ENCODE data around the gene MYO1H.
A peak's percentile ranks its signal among the peaks of the same experiment; 100 is the strongest.

The MYO1H gene

DNA sequence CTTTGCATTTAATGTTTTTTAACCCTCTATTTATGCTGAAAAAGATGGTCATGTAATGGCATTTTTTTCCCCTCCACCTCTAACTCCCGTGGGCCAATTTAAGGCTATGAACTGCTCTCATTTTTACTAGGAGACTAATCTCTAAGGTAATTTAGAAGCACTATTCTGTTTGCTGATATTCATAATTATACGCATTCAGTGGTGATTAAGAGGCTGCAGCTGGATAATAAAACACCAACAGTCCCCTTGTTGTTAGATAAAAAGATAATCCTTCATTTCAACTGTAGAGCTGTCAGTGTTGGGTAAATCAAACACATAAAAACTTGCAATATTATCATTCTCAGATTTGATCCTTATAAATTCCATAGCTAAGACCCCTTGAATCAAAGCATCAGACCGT, 8.9 kb downstream of the MYO1H start:
- Histone ChIP-seq H3K27me3 (ENCODE audit: control insufficient read depth, insufficient read depth, low read length) (no peaks in the 10 kb centered on the region), H3K9ac (ENCODE audit: low read length) (no peak overlapping the region), H3K27ac (ENCODE audit: low read depth, low read length) (no peak overlapping the region), H3K4me1 (ENCODE audit: control insufficient read depth, insufficient read depth, low read length) (no peaks in the 10 kb centered on the region), H3K4me3 (ENCODE audit: low read length) (no peak overlapping the region), H3K36me3 (ENCODE audit: control insufficient read depth, insufficient read depth, low read length) (no peaks in the 10 kb centered on the region)

- H3K9ac ChIP-seq (ENCODE audit: low read length), result no peak overlapping the region
- no peaks in the 10 kb centered on the region for H3K27me3 ChIP-seq (ENCODE audit: control insufficient read depth, insufficient read depth, low read length)
- H3K4me1 ChIP-seq (ENCODE audit: control insufficient read depth, insufficient read depth, low read length), result no peaks in the 10 kb centered on the region
- H3K36me3 ChIP-seq (ENCODE audit: control insufficient read depth, insufficient read depth, low read length), result no peaks in the 10 kb centered on the region
- no peak overlapping the region for H3K4me3 ChIP-seq (ENCODE audit: low read length)
- H3K27ac ChIP-seq (ENCODE audit: low read depth, low read length), result no peak overlapping the region
These were observed 9.3 kb downstream of the MYO1H start for GRCh38 chr12:109357032-109357431.

DNA sequence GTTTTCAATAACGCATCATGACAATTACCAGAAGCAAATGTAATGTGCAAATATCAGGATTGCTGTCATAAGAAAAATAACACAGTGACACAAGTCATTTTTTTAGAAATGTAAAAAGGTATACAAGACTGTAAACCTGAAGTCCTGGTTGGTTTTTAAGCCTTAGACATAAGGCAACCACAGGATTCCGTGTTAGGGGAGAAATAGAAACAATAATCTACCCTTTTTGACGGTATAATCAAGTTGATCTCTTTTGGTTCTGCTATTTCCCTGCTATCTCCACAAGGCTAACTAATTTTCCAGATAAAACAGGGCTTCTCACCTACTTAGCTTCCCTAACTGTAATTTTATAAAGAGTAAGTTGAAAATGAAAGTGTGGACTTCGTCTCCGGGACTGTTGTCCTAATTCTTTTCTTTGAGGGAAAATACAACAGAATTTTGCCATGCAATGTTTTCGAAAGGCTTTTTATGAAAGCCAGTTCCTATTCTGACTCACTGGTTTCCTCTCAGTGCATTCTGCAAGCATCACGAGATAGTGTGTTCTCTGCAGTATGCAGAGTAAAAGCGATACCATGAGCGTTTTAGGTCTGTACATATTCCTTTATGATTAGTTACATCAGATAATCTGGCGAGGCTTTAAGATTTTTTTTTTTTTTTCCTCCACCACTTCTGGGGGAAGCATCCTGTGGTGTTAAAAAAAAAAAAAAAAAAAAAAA, 10.6 kb downstream of the MYO1H start:
- H3K27me3 ChIP-seq (ENCODE audit: control insufficient read depth, insufficient read depth, low read length), result no peaks in the 10 kb centered on the region
- no peaks in the 10 kb centered on the region for H3K36me3 ChIP-seq (ENCODE audit: control insufficient read depth, insufficient read depth, low read length)
- no peak overlapping the region for H3K9ac ChIP-seq (ENCODE audit: low read length)
- no peak overlapping the region for H3K4me3 ChIP-seq (ENCODE audit: low read length)
- no peak overlapping the region for H3K27ac ChIP-seq (ENCODE audit: low read depth, low read length)
- no peaks in the 10 kb centered on the region for H3K4me1 ChIP-seq (ENCODE audit: control insufficient read depth, insufficient read depth, low read length)

DNA sequence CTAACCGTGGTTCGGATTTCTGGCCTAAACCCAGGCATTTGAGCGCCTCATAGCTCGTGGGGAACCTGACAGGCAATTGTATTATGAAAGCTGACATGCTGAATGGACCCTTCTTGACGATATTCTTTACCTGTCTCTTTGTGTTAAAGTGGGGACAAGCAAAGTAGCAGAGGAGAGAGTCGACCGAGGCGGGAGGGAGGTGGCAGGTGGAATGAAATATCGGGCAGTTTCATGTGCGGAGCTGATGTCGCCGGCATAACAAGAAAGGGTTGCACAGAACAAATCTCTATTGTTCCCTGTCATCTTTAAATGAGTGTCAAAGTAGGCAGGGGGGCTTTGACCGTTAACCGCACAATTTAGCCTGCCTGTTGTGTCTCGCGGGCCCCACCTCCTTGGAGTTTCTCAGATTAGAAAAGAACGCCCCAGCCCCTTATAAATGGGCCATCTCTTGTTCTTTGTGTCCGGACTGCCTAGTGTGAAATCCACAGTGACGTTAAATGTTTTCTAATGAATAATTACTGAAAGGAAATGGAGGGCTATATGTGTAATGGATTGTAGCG, 11.5 kb downstream of the MYO1H start:
- H3K27ac ChIP-seq (ENCODE audit: low read depth, low read length), result no peak overlapping the region
- H3K36me3 ChIP-seq (ENCODE audit: control insufficient read depth, insufficient read depth, low read length), result no peaks in the 10 kb centered on the region
- no peak overlapping the region for H3K4me3 ChIP-seq (ENCODE audit: low read length)
- no peaks in the 10 kb centered on the region for H3K4me1 ChIP-seq (ENCODE audit: control insufficient read depth, insufficient read depth, low read length)
- H3K27me3 ChIP-seq (ENCODE audit: control insufficient read depth, insufficient read depth, low read length), result no peaks in the 10 kb centered on the region
- no peak overlapping the region for H3K9ac ChIP-seq (ENCODE audit: low read length)

GRCh38 chr12:109369831-109370230, 22.1 kb downstream of the MYO1H start:
- H3K36me3 ChIP-seq (ENCODE audit: control insufficient read depth, insufficient read depth, low read length), result no peaks in the 10 kb centered on the region
- no peaks in the 10 kb centered on the region for H3K27me3 ChIP-seq (ENCODE audit: control insufficient read depth, insufficient read depth, low read length)
- H3K4me1 ChIP-seq (ENCODE audit: control insufficient read depth, insufficient read depth, low read length), result no peaks in the 10 kb centered on the region
- H3K4me3 ChIP-seq (ENCODE audit: low read length), result no peak overlapping the region
- no peak overlapping the region for H3K27ac ChIP-seq (ENCODE audit: low read depth, low read length)
- no peak overlapping the region for H3K9ac ChIP-seq (ENCODE audit: low read length)

GRCh38 chr12:109377139-109377685, 29.5 kb downstream of the MYO1H start:
- Histone ChIP-seq H3K27ac (ENCODE audit: low read depth, low read length) (no peak overlapping the region), H3K27me3 (ENCODE audit: control insufficient read depth, insufficient read depth, low read length) (no peaks in the 10 kb centered on the region), H3K9ac (ENCODE audit: low read length) (no peak overlapping the region), H3K4me1 (ENCODE audit: control insufficient read depth, insufficient read depth, low read length) (no peaks in the 10 kb centered on the region), H3K4me3 (ENCODE audit: low read length) (no peak overlapping the region), H3K36me3 (ENCODE audit: control insufficient read depth, insufficient read depth, low read length) (no peaks in the 10 kb centered on the region)

GRCh38 chr12:109378569-109378968, 30.9 kb downstream of the MYO1H start:
- H3K27me3 ChIP-seq (ENCODE audit: control insufficient read depth, insufficient read depth, low read length), result no peaks in the 10 kb centered on the region
- H3K36me3 ChIP-seq (ENCODE audit: control insufficient read depth, insufficient read depth, low read length), result no peaks in the 10 kb centered on the region
- H3K27ac ChIP-seq (ENCODE audit: low read depth, low read length), result no peak overlapping the region
- H3K4me1 ChIP-seq (ENCODE audit: control insufficient read depth, insufficient read depth, low read length), result no peaks in the 10 kb centered on the region
- H3K4me3 ChIP-seq (ENCODE audit: low read length), result no peak overlapping the region
- no peak overlapping the region for H3K9ac ChIP-seq (ENCODE audit: low read length)

DNA sequence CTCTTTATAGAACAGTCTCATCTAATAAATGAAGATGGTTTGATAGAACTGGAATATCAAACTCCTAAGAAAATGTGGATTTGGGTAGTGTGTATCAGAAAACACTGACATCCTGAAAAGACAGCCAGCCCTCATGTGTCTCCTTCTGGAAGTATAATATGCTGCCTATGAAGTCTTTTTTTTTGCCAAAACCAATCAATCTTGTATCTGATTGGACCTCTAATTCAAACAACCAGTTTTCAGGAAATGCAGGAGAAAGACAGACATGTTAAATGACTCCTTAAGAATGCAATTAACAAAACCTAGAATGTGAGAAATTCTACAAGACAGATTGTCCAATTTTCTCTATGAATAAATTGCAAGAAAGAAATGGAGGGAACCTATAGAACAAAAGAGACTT, 34.3 kb downstream of the MYO1H start:
- H3K4me3 ChIP-seq (ENCODE audit: low read length), result no peak overlapping the region
- no peak overlapping the region for H3K27ac ChIP-seq (ENCODE audit: low read depth, low read length)
- no peak overlapping the region for H3K9ac ChIP-seq (ENCODE audit: low read length)
- H3K27me3 ChIP-seq (ENCODE audit: control insufficient read depth, insufficient read depth, low read length), result no peaks in the 10 kb centered on the region
- H3K36me3 ChIP-seq (ENCODE audit: control insufficient read depth, insufficient read depth, low read length), result no peaks in the 10 kb centered on the region
- peaks cover 11% of the 10 kb centered on the region for H3K4me1 ChIP-seq (ENCODE audit: control insufficient read depth, insufficient read depth, low read length)

DNA sequence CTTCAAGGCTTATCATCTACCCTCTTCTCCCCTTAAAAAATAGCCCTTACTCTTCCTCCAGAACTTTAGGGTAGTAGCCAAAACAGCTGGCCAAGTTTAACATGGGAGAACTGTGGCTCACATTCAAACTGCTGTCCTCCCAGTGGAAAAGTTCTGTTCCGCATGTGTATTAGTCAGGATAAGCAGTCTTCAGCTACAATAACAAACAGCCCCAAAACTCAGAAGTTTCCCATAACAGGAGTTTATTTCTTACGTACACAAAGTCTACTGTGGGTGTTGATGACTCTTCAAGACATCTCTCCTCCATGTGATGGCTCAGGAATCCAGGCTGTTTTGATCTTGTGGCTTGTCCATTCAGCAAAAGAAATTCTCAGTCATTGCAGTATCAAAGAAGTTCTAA, 35.5 kb downstream of the MYO1H start:
- H3K27me3 ChIP-seq (ENCODE audit: control insufficient read depth, insufficient read depth, low read length), result peaks cover 2% of the 10 kb centered on the region
- no peaks in the 10 kb centered on the region for H3K36me3 ChIP-seq (ENCODE audit: control insufficient read depth, insufficient read depth, low read length)
- H3K4me1 ChIP-seq (ENCODE audit: control insufficient read depth, insufficient read depth, low read length), result peaks cover 11% of the 10 kb centered on the region
- H3K9ac ChIP-seq (ENCODE audit: low read length), result no peak overlapping the region
- H3K27ac ChIP-seq (ENCODE audit: low read depth, low read length), result no peak overlapping the region
- no peak overlapping the region for H3K4me3 ChIP-seq (ENCODE audit: low read length)

DNA sequence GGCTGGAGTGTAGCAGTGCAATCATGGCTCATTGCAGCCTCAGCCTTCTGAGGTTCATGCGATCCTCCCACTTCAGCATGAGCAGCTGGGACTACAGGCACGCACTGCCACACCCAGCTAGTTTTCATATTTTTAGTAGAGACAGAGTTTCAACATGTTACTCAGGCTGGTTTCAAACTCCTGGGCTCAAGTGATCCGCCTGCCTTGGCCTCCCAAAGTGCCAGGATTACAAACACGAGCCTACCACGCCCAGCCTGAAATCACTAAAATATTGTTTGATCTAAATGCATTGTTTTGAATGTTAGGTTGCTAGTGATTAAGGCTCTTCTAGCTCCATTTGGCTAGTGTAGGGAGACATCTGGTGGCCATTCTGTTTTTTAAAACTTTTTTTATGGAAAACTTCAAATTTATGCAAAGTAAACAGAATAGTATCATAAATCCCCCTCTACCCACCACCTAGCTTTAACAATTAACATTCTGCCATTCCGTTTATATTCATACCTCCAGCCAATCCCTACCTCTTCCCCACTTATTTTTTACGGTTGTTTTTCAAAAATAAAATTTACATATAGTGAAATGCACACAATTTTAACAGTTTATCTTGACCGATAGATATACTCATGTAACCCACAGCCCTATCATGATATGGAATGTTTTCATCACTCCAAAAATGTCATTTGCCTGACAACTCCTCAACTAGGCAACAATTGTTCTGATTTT, 37.8 kb downstream of the MYO1H start:
- H3K27ac ChIP-seq (ENCODE audit: low read depth, low read length), result peak overlapping the region; percentile 57

GRCh38 chr12:109386059-109386433, 38.3 kb downstream of the MYO1H start:
- peaks cover 2% of the 10 kb centered on the region for H3K27me3 ChIP-seq (ENCODE audit: control insufficient read depth, insufficient read depth, low read length)
- no peak overlapping the region for H3K9ac ChIP-seq (ENCODE audit: low read length)
- no peak overlapping the region for H3K4me3 ChIP-seq (ENCODE audit: low read length)
- peaks cover 11% of the 10 kb centered on the region for H3K4me1 ChIP-seq (ENCODE audit: control insufficient read depth, insufficient read depth, low read length)
- H3K27ac ChIP-seq (ENCODE audit: low read depth, low read length), result peak overlapping the region; percentile 57
- H3K36me3 ChIP-seq (ENCODE audit: control insufficient read depth, insufficient read depth, low read length), result no peaks in the 10 kb centered on the region

More for the DNA sequence above, 37.8 kb downstream of the MYO1H start:
- Histone ChIP-seq H3K4me1 (ENCODE audit: control insufficient read depth, insufficient read depth, low read length) (peaks cover 11% of the 10 kb centered on the region), H3K9ac (ENCODE audit: low read length) (no peak overlapping the region), H3K36me3 (ENCODE audit: control insufficient read depth, insufficient read depth, low read length) (no peaks in the 10 kb centered on the region), H3K27me3 (ENCODE audit: control insufficient read depth, insufficient read depth, low read length) (peaks cover 2% of the 10 kb centered on the region), H3K4me3 (ENCODE audit: low read length) (no peak overlapping the region)

DNA sequence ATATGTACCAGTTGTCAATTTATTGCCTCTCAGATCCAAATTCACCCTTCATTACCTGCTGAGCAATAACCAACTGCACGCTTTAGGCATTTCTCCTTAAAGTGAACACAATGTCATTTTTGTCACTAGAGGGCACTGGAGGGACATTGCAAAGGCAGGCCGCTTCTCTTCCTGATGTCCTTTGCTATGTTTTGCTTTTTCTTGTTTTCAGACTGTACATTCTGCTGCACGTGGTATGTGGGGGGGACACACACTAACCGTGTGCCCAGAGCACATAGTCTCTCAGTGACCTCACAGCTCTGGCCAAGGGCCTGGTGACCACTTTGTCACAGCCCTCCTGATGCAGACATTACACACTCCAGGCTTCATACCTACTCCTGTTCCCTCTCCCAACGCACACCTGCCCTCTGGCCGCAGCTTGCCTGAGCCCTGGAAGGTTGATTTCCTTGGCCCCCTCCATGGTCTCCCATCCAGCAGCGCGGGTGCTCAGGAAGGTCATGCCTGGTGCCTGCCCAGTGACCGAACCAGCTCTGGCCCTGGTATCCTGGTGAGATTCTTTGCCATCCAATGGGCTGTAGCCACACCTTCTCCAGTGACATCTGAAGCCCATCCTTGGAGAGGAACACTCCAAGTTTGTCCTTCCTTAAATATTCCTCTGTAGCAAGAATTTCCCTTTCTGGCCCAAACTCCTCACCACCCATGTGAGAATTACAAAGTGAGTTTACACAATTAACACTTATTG, 39.9 kb downstream of the MYO1H start:
- peaks cover 2% of the 10 kb centered on the region for H3K27me3 ChIP-seq (ENCODE audit: control insufficient read depth, insufficient read depth, low read length)
- no peak overlapping the region for H3K4me3 ChIP-seq (ENCODE audit: low read length)
- no peak overlapping the region for H3K27ac ChIP-seq (ENCODE audit: low read depth, low read length)
- no peak overlapping the region for H3K9ac ChIP-seq (ENCODE audit: low read length)
- H3K4me1 ChIP-seq (ENCODE audit: control insufficient read depth, insufficient read depth, low read length), result peaks cover 11% of the 10 kb centered on the region
- H3K36me3 ChIP-seq (ENCODE audit: control insufficient read depth, insufficient read depth, low read length), result no peaks in the 10 kb centered on the region

Data from rectal smooth muscle tissue (tissue), 1 donor.